Stimulated activated CD4-positive, alpha-beta T cell treated with anti-CD3 and anti-CD28 coated beads, Interleukin-2, amount 100 ng/mL, for 4 hours (primary cell): Measurements from ENCODE around the gene NHS.

Source experiments
- DNase-seq: peaks from one replicate; pipeline ENCODE4 v3.0.0-alpha.2; 2020; ENCODE audit warnings: low read depth

Gene NHS

GRCh38 chrX:17623750-17624149 is 248.8 kb downstream of the NHS start:
- DNase-seq = no peak

GRCh38 chrX:17627026-17627425 is 252.0 kb downstream of the NHS start:
- no peak for DNase-seq

- no peak for DNase-seq
Observed at GRCh38 chrX:17628976-17629375, 254.0 kb downstream of the NHS start.

- no peak for DNase-seq
Observed at GRCh38 chrX:17629519-17629918, 254.5 kb downstream of the NHS start.

GRCh38 chrX:17631647-17632046 is 256.6 kb downstream of the NHS start:
- DNase-seq = no peak

GRCh38 chrX:17632942-17633341 is 257.9 kb downstream of the NHS start:
- no peak for DNase-seq

GRCh38 chrX:17633546-17633945 is 258.5 kb downstream of the NHS start:
- DNase-seq = no peak

GRCh38 chrX:17634542-17635207 is 259.7 kb downstream of the NHS start:
- no peak for DNase-seq

- no peak for DNase-seq
Observed at GRCh38 chrX:17635231-17635630, 260.2 kb downstream of the NHS start.

GRCh38 chrX:17637235-17637634 is 262.2 kb downstream of the NHS start:
- DNase-seq = no peak

GRCh38 chrX:17638731-17639130 is 263.7 kb downstream of the NHS start:
- DNase-seq = no peak

- no peak for DNase-seq
Observed at GRCh38 chrX:17642891-17643290, 267.9 kb downstream of the NHS start.

GRCh38 chrX:17643528-17643927 is 268.5 kb downstream of the NHS start:
- DNase-seq = no peak

- DNase-seq = no peak
Observed at GRCh38 chrX:17644001-17644400, 269.0 kb downstream of the NHS start.

- peak; percentile 27 for DNase-seq
Observed at GRCh38 chrX:17654116-17654515, 279.1 kb downstream of the NHS start.

- no peak for DNase-seq
Observed at GRCh38 chrX:17655211-17656034, 280.4 kb downstream of the NHS start.

- no peak for DNase-seq
Observed at GRCh38 chrX:17656035-17656418, 281.0 kb downstream of the NHS start.

GRCh38 chrX:17656556-17656955 is 281.6 kb downstream of the NHS start:
- no peak for DNase-seq

GRCh38 chrX:17662391-17662790 is 287.4 kb downstream of the NHS start:
- no peak for DNase-seq

- DNase-seq = no peak
Observed at GRCh38 chrX:17668929-17669328, 293.9 kb downstream of the NHS start.

GRCh38 chrX:17669458-17669857 is 294.5 kb downstream of the NHS start:
- DNase-seq = no peak

- no peak for DNase-seq
Observed at GRCh38 chrX:17669891-17670290, 294.9 kb downstream of the NHS start.

- DNase-seq = no peak
Observed at GRCh38 chrX:17670874-17671273, 295.9 kb downstream of the NHS start.

GRCh38 chrX:17674601-17675000 is 299.6 kb downstream of the NHS start:
- no peak for DNase-seq
